ENCODE measurements around the gene ZFYVE9.

GRCh38 chr1:52204696-52205095 lies 62.8 kb downstream of the ZFYVE9 start:
- TF ChIP-seq, protein P1, sequence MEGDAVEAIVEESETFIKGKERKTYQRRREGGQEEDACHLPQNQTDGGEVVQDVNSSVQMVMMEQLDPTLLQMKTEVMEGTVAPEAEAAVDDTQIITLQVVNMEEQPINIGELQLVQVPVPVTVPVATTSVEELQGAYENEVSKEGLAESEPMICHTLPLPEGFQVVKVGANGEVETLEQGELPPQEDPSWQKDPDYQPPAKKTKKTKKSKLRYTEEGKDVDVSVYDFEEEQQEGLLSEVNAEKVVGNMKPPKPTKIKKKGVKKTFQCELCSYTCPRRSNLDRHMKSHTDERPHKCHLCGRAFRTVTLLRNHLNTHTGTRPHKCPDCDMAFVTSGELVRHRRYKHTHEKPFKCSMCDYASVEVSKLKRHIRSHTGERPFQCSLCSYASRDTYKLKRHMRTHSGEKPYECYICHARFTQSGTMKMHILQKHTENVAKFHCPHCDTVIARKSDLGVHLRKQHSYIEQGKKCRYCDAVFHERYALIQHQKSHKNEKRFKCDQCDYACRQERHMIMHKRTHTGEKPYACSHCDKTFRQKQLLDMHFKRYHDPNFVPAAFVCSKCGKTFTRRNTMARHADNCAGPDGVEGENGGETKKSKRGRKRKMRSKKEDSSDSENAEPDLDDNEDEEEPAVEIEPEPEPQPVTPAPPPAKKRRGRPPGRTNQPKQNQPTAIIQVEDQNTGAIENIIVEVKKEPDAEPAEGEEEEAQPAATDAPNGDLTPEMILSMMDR (IDR thresholded peaks at IDR 0.05; ENCODE audit: insufficient read depth, low read depth, low read length), result no peak
- TF ChIP-seq EZH2 (IDR thresholded peaks at IDR 0.05; ENCODE audit: insufficient read depth, low read length), result no peak

Measured in astrocyte (in vitro differentiated cells and primary cell).